GM23338 (cell line): ENCODE measurements around the gene BRK1. TPM values are rescaled to one million over a fixed set of nuclear protein-coding genes. Genes with fewer than 3 reads are reported as not detected.

Experiments used
- ATAC-seq: fragments of 200-7000 bp; cut with Tn5 transposase; 3 replicates; pipeline ENCODE4 v1.9.1; 2020
- DNase-seq: peaks from one replicate; pipeline ENCODE4 v3.0.0-alpha.2; 2015; ENCODE audit warnings: low spot score
- H2AFZ ChIP-seq: fragments of 200-600 bp; sonication (generic); 2 replicates; pipeline ENCODE4 v1.8.0; 2016; ENCODE audit warnings: antibody characterized with exemption, mild to moderate bottlenecking, moderate library complexity
- H3F3A ChIP-seq: fragments of 200-600 bp; sonication (generic); replicated peaks from 2 replicates; pipeline ENCODE4 v1.8.0; 2017; ENCODE audit warnings: antibody characterized with exemption, mixed run types, low read depth
- H3K27ac ChIP-seq: fragments of 200-600 bp; sonication (generic); 2 replicates; pipeline ENCODE4 v1.6.1; 2016; ENCODE audit warnings: low read depth
- H3K27me3 ChIP-seq: fragments of 200-600 bp; sonication (generic); 2 replicates; pipeline ENCODE4 v1.8.0; 2016; ENCODE audit warnings: mild to moderate bottlenecking, mixed run types, moderate library complexity; ENCODE audit not compliant: insufficient read depth
- H3K36me3 ChIP-seq: fragments of 200-600 bp; sonication (generic); 2 replicates; pipeline ENCODE4 v1.8.0; 2016; ENCODE audit warnings: mild to moderate bottlenecking; ENCODE audit not compliant: insufficient read depth
- H3K4me1 ChIP-seq: fragments of 200-600 bp; sonication (generic); 2 replicates; pipeline ENCODE4 v1.8.0; 2016; ENCODE audit warnings: mild to moderate bottlenecking, moderate library complexity; ENCODE audit not compliant: insufficient read depth
- H3K4me2 ChIP-seq: fragments of 200-600 bp; sonication (generic); 2 replicates; pipeline ENCODE4 v1.7.1; 2017; ENCODE audit warnings: mixed run types
- H3K4me3 ChIP-seq: fragments of 200-600 bp; sonication (generic); 2 replicates; pipeline ENCODE4 v1.6.1; 2016; ENCODE audit warnings: mixed run types
- H3K79me2 ChIP-seq: fragments of 200-600 bp; sonication (generic); replicated peaks from 2 replicates; pipeline ENCODE4 v1.8.0; 2017; ENCODE audit warnings: mild to moderate bottlenecking; ENCODE audit not compliant: insufficient read depth
- H3K9me2 ChIP-seq: fragments of 200-600 bp; sonication (generic); 2 replicates; pipeline ENCODE4 v1.8.0; 2017; ENCODE audit not compliant: insufficient read depth
- H4K20me1 ChIP-seq: fragments of 200-600 bp; sonication (generic); replicated peaks from 2 replicates; pipeline ENCODE4 v1.8.0; 2017; ENCODE audit warnings: mild to moderate bottlenecking; ENCODE audit not compliant: insufficient read depth
- H3K27ac Mint-ChIP-seq: 2 replicates; pipeline ENCODE4 v1.8.0; 2020; ENCODE audit warnings: inconsistent platforms, mild to moderate bottlenecking, moderate library complexity, mixed read lengths
- H3K27me3 Mint-ChIP-seq: 3 replicates; pipeline ENCODE4 v1.8.0; 2022; ENCODE audit warnings: low read depth, mild to moderate bottlenecking, moderate library complexity, mixed read lengths, inconsistent platforms; ENCODE audit not compliant: insufficient read depth, poor library complexity
- H3K36me3 Mint-ChIP-seq: 3 replicates; pipeline ENCODE4 v1.8.0; 2021; ENCODE audit warnings: low read depth, mild to moderate bottlenecking, inconsistent platforms, moderate library complexity, mixed read lengths
- H3K4me1 Mint-ChIP-seq: 3 replicates; pipeline ENCODE4 v1.8.0; 2020; ENCODE audit warnings: mild to moderate bottlenecking, inconsistent platforms, mixed read lengths
- H3K4me3 Mint-ChIP-seq: 3 replicates; pipeline ENCODE4 v1.8.0; 2021; ENCODE audit warnings: moderate library complexity, mild to moderate bottlenecking, inconsistent platforms, mixed read lengths
- H3K9me3 Mint-ChIP-seq: 3 replicates; pipeline ENCODE4 v1.8.0; 2020; ENCODE audit warnings: moderate library complexity, mild to moderate bottlenecking, inconsistent platforms, mixed read lengths
- CREB1 ChIP-seq: fragments of 250-450 bp; sonication (Bioruptor Pico); IDR thresholded peaks from 2 replicates; pipeline ENCODE4 v1.5.0; 2020; ENCODE audit warnings: low read depth, mild to moderate bottlenecking, moderate library complexity
- CTCF ChIP-seq, 2 experiments: fragments of 200-600 bp in 1 of 2; sonication (generic) in 1 of 2; conservative IDR thresholded peaks; 2 replicates each; pipeline versions ENCODE4 v1.5.1 to v1.6.1; 2016 to 2017; ENCODE audit warnings: antibody characterized with exemption in 2 of 2, low read depth in 2 of 2, mild to moderate bottlenecking in 2 of 2, moderate library complexity in 1 of 2
- EZH2phosphoT487 ChIP-seq: fragments of 200-600 bp; sonication (generic); IDR thresholded peaks from one replicate; pipeline ENCODE4 v1.8.1; 2018; ENCODE audit warnings: antibody characterized with exemption; ENCODE audit not compliant: unreplicated experiment
- JUNB ChIP-seq: IDR thresholded peaks from one replicate; pipeline ENCODE4 v1.6.1; 2016; ENCODE audit warnings: antibody characterized with exemption; ENCODE audit not compliant: unreplicated experiment
- REST ChIP-seq: IDR thresholded peaks from one replicate; pipeline ENCODE4 v1.6.1; 2018; ENCODE audit warnings: antibody characterized with exemption; ENCODE audit not compliant: unreplicated experiment
- ZNF331 ChIP-seq: fragments of 250-450 bp; sonication (Bioruptor Pico); IDR thresholded peaks from 2 replicates; pipeline ENCODE4 v1.5.0; 2020; ENCODE audit warnings: low read depth, mild to moderate bottlenecking, moderate library complexity
- polyA plus RNA-seq: library from polyadenylated mRNA; unstranded; fragments of >200 nt; fragmentation: Nextera tagmentation; extraction: Ambion mirVana; gene quantifications from 2 replicates; pipeline ENCODE4 v1.2.1, GENCODE V29; 2016
- total RNA-seq: library from RNA; depleted of rRNA; stranded (reverse); fragments of >200 nt; shearing (Covaris generic); gene quantifications from 2 replicates; pipeline ENCODE4 v1.2.3, GENCODE V29; 2014
- TF ChIP-seq, protein P1 (sequence below): IDR thresholded peaks from 2 replicates; pipeline ENCODE4 v1.6.1; 2016; ENCODE audit warnings: antibody characterized with exemption

Gene BRK1
- total and polyA plus RNA-seq, 2 experiments from 2014 or later: 130 to 165 TPM

DNA sequence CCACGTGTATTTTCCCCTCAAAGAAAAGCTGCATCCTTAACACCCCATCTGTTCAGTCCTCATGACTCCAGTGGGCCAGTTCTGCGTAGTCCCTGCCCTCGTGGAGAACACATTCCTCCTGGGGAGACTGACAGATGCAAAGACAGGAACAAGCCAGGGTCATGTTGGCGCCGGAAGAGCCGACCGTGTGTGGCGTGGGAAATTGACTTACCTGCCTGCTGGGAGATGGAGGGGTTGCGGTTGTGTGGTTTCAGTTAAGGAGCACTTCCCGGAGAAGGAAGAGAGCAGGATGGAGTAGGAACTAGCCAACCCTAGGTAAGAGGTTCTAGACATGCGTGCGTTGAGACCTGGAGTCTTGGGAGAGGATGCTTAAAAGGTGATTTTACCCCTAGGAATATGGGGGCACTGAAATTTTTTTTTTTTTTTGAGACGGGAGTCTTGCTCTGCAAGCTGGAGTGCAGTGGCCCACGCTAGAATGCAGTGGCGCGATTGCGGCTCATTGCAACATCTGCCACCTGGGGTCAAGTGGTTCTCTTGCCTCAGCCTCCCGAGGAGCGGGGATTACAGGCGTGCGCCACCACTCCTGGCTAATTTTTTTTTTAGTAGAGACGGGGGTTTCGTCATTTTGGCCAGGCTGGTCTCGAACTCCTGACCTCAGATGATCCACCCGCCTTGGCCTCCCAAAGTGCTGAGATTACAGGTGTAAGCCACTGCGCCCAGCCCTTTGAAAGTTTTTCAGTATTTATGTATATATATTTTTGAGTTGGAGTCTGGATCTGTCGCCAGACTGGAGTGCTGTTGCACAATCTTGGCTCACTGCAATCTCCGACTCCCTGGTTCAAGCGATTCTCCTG, 27.5 kb downstream of the BRK1 start:
- peaks cover 11% of the 10 kb centered on the region for H3K4me1 Mint-ChIP-seq
- Histone ChIP-seq H3F3A (no peaks in the 10 kb centered on the region), H3K4me2 (peak overlapping the region; percentile 84), H3K4me1 (peaks cover 8% of the 10 kb centered on the region; the same call in 1 of the 2 replicates), H4K20me1 (peaks cover 24% of the 10 kb centered on the region), H3K27ac (no peak overlapping the region), H2AFZ (no peak overlapping the region), H3K36me3 (peaks cover 5% of the 10 kb centered on the region; the same call in 1 of the 2 replicates), H3K79me2 (peaks cover 59% of the 10 kb centered on the region), H3K9me2 (no peaks in the 10 kb centered on the region), H3K27me3 (no peaks in the 10 kb centered on the region), H3K4me3 (peak overlapping the region; percentile 73)
- peak; percentile 54 for DNase-seq
- peak; percentile 5; the same call in 2 of the 3 replicates for ATAC-seq
- H3K27ac Mint-ChIP-seq: no peak overlapping the region
- no peaks in the 10 kb centered on the region for H3K9me3 Mint-ChIP-seq
- H3K36me3 Mint-ChIP-seq: peaks cover 26% of the 10 kb centered on the region
- peak overlapping the region; percentile 84 for H3K4me3 Mint-ChIP-seq
- TF ChIP-seq EZH2phosphoT487 (no peak), ZNF331 (CRISPR knock-in tag) (no peak), CTCF (conservative IDR thresholded peaks at IDR 0.05; ENCODE audit: low read depth in 2 of 2) (no peak), CREB1 (CRISPR knock-in tag) (no peak), JUNB (no peak), REST (no peak)
- TF ChIP-seq, protein P1, sequence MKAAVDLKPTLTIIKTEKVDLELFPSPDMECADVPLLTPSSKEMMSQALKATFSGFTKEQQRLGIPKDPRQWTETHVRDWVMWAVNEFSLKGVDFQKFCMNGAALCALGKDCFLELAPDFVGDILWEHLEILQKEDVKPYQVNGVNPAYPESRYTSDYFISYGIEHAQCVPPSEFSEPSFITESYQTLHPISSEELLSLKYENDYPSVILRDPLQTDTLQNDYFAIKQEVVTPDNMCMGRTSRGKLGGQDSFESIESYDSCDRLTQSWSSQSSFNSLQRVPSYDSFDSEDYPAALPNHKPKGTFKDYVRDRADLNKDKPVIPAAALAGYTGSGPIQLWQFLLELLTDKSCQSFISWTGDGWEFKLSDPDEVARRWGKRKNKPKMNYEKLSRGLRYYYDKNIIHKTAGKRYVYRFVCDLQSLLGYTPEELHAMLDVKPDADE: no peak
- peaks cover 14% of the 10 kb centered on the region for H3K27me3 Mint-ChIP-seq
